Nephron progenitor cell (in vitro differentiated cells): Measurements from ENCODE around the gene RASSF8.

Source experiments
- DNase-seq: peaks from one replicate; pipeline ENCODE4 v3.0.0; 2021
- H3K27ac Mint-ChIP-seq: 2 replicates; pipeline ENCODE4 v1.8.0; 2021; ENCODE audit warnings: mild to moderate bottlenecking, moderate library complexity, mixed read lengths
- H3K27me3 Mint-ChIP-seq: 2 replicates; pipeline ENCODE4 v1.8.0; 2021; ENCODE audit warnings: mild to moderate bottlenecking, low read depth, mixed read lengths; ENCODE audit not compliant: poor library complexity
- H3K36me3 Mint-ChIP-seq: 2 replicates; pipeline ENCODE4 v1.8.0; 2021; ENCODE audit warnings: low read depth, mixed read lengths
- H3K4me1 Mint-ChIP-seq: 2 replicates; pipeline ENCODE4 v1.8.0; 2021; ENCODE audit warnings: mixed read lengths
- H3K4me3 Mint-ChIP-seq: 2 replicates; pipeline ENCODE4 v1.8.0; 2021; ENCODE audit warnings: mild to moderate bottlenecking, moderate library complexity, mixed read lengths
- H3K9me3 Mint-ChIP-seq: 2 replicates; pipeline ENCODE4 v1.8.0; 2021; ENCODE audit warnings: mild to moderate bottlenecking, moderate library complexity, mixed read lengths
- CTCF ChIP-seq: fragments of 200-600 bp; sonication (generic); IDR thresholded peaks from 2 replicates; pipeline ENCODE4 v1.5.0; 2021; ENCODE audit warnings: antibody characterized with exemption

Gene RASSF8

GRCh38 chr12:26028953-26029735 is 70.7 kb downstream of the RASSF8 start:
- H3K36me3 Mint-ChIP-seq: peaks cover 12% of the 10 kb centered on the region
- peaks cover 17% of the 10 kb centered on the region for H3K9me3 Mint-ChIP-seq
- H3K27me3 Mint-ChIP-seq: no peaks in the 10 kb centered on the region
- peak; percentile 26 for DNase-seq
- TF ChIP-seq CTCF: peak; percentile 79
- no peak overlapping the region for H3K4me3 Mint-ChIP-seq
- H3K27ac Mint-ChIP-seq: no peak overlapping the region
- peaks cover 17% of the 10 kb centered on the region for H3K4me1 Mint-ChIP-seq

- TF ChIP-seq CTCF: no peak
- peaks cover 17% of the 10 kb centered on the region for H3K4me1 Mint-ChIP-seq
These were observed 71.2 kb downstream of the RASSF8 start for GRCh38 chr12:26029736-26030022.

GRCh38 chr12:26030371-26030770 is 71.9 kb downstream of the RASSF8 start:
- DNase-seq: no peak
- Mint-ChIP-seq H3K4me3 (no peak overlapping the region), H3K27me3 (no peaks in the 10 kb centered on the region), H3K4me1 (peaks cover 17% of the 10 kb centered on the region), H3K36me3 (peaks cover 4% of the 10 kb centered on the region), H3K27ac (no peak overlapping the region), H3K9me3 (peaks cover 9% of the 10 kb centered on the region)
- no peak for TF ChIP-seq CTCF

More at GRCh38 chr12:26029736-26030022, 71.2 kb downstream of the RASSF8 start:
- peaks cover 9% of the 10 kb centered on the region for H3K36me3 Mint-ChIP-seq
- DNase-seq: no peak
- no peaks in the 10 kb centered on the region for H3K27me3 Mint-ChIP-seq
- H3K4me3 Mint-ChIP-seq: no peak overlapping the region
- H3K9me3 Mint-ChIP-seq: peaks cover 15% of the 10 kb centered on the region
- no peak overlapping the region for H3K27ac Mint-ChIP-seq

- no peak for TF ChIP-seq CTCF
- H3K36me3 Mint-ChIP-seq: no peaks in the 10 kb centered on the region
- H3K4me3 Mint-ChIP-seq: no peak overlapping the region
- H3K27ac Mint-ChIP-seq: no peak overlapping the region
- no peak for DNase-seq
- no peaks in the 10 kb centered on the region for H3K27me3 Mint-ChIP-seq
- peaks cover 4% of the 10 kb centered on the region for H3K9me3 Mint-ChIP-seq
- peaks cover 17% of the 10 kb centered on the region for H3K4me1 Mint-ChIP-seq
These were observed 72.8 kb downstream of the RASSF8 start for GRCh38 chr12:26031318-26031717.

GRCh38 chr12:26031827-26032226 is 73.3 kb downstream of the RASSF8 start:
- Mint-ChIP-seq H3K27ac (no peak overlapping the region), H3K4me1 (peaks cover 17% of the 10 kb centered on the region), H3K27me3 (no peaks in the 10 kb centered on the region), H3K36me3 (no peaks in the 10 kb centered on the region), H3K4me3 (no peak overlapping the region), H3K9me3 (peaks cover under 1% of the 10 kb centered on the region)
- no peak for DNase-seq
- TF ChIP-seq CTCF: no peak

- no peak for TF ChIP-seq CTCF
- Mint-ChIP-seq H3K27ac (no peak overlapping the region), H3K4me3 (no peak overlapping the region), H3K4me1 (peaks cover 17% of the 10 kb centered on the region), H3K9me3 (no peaks in the 10 kb centered on the region), H3K36me3 (no peaks in the 10 kb centered on the region), H3K27me3 (no peaks in the 10 kb centered on the region)
- DNase-seq: no peak
These were observed 73.8 kb downstream of the RASSF8 start for GRCh38 chr12:26032290-26032689.
